HepG2 (cell line): ENCODE results near the gene CCT7. TPM values are rescaled to one million over a fixed set of nuclear protein-coding genes. Genes with fewer than 3 reads are reported as not detected.

ENCODE experiments used
- CBFB ChIP-seq: sonication (generic); formaldehyde crosslinking; IDR thresholded peaks from 2 replicates; pipeline ENCODE4 v1.4.0; 2020; ENCODE audit warnings: missing genetic modification reagents
- FOXO4 ChIP-seq: sonication (generic); formaldehyde crosslinking; conservative IDR thresholded peaks from 2 replicates; pipeline ENCODE4 v1.8.1; 2023; ENCODE audit warnings: missing genetic modification reagents
- HMGA1 ChIP-seq: sonication (generic); formaldehyde crosslinking; conservative IDR thresholded peaks from 2 replicates; pipeline ENCODE4 v1.4.0; 2020; ENCODE audit warnings: missing genetic modification reagents
- IKZF4 ChIP-seq: sonication (generic); formaldehyde crosslinking; IDR thresholded peaks from 2 replicates; pipeline ENCODE4 v1.5.1; 2020; ENCODE audit warnings: borderline replicate concordance, mild to moderate bottlenecking, low read depth, missing genetic modification reagents; ENCODE audit errors: not compliant biosample characterization
- JDP2 ChIP-seq: sonication (generic); formaldehyde crosslinking; IDR thresholded peaks from 2 replicates; pipeline ENCODE4 v1.8.1; 2022; ENCODE audit warnings: missing genetic modification reagents, borderline replicate concordance
- NR2F1 ChIP-seq, 2 experiments: fragments of 450-650 bp in 1 of 2; formaldehyde crosslinking in 1 of 2; IDR thresholded peaks; 2 replicates each; pipeline versions ENCODE4 v1.5.0 to v1.6.1; 2016 to 2020; ENCODE audit warnings: mild to moderate bottlenecking in 1 of 2, missing compliant biosample characterization in 1 of 2, missing genetic modification reagents in 1 of 2, moderate library complexity in 1 of 2
- PHF5A ChIP-seq: IDR thresholded peaks from one replicate; pipeline ENCODE4 v1.6.1; 2018; ENCODE audit warnings: low read depth, missing genetic modification reagents; ENCODE audit not compliant: unreplicated experiment
- POLR2AphosphoS5 ChIP-seq: IDR thresholded peaks from 2 replicates; pipeline ENCODE4 v1.6.1; 2012; ENCODE audit warnings: low read depth, low read length
- PRPF4 ChIP-seq: fragments of 200-400 bp; formaldehyde crosslinking; IDR thresholded peaks from 2 replicates; pipeline ENCODE4 v1.6.1; 2016; ENCODE audit warnings: low read length, low read depth; ENCODE audit not compliant: poor library complexity, severe bottlenecking
- RBFOX2 ChIP-seq: fragments of 200-400 bp; formaldehyde crosslinking; IDR thresholded peaks from 2 replicates; pipeline ENCODE4 v1.6.1; 2017; ENCODE audit warnings: low read depth, mild to moderate bottlenecking, low read length
- RBM22 ChIP-seq: fragments of 200-400 bp; formaldehyde crosslinking; optimal IDR thresholded peaks from 2 replicates; pipeline ENCODE3; 2017; ENCODE audit warnings: mild to moderate bottlenecking, low read length, moderate library complexity
- RORA ChIP-seq: sonication (generic); formaldehyde crosslinking; IDR thresholded peaks from 2 replicates; pipeline ENCODE4 v1.5.0; 2020; ENCODE audit warnings: mild to moderate bottlenecking, missing genetic modification reagents, moderate library complexity
- SPEN ChIP-seq: sonication (generic); formaldehyde crosslinking; IDR thresholded peaks from 2 replicates; pipeline ENCODE4 v1.5.1; 2020; ENCODE audit warnings: low read depth, mild to moderate bottlenecking, missing genetic modification reagents
- ZBTB7A ChIP-seq: sonication (generic); formaldehyde crosslinking; IDR thresholded peaks from 2 replicates; pipeline ENCODE4 v1.8.0; 2022; ENCODE audit warnings: mild to moderate bottlenecking, missing genetic modification reagents
- ZNF264 ChIP-seq: sonication (generic); formaldehyde crosslinking; IDR thresholded peaks from 2 replicates; pipeline ENCODE4 v1.4.0; 2020; ENCODE audit warnings: missing genetic modification reagents
- ZNF318 ChIP-seq: sonication (generic); formaldehyde crosslinking; IDR thresholded peaks from 2 replicates; pipeline ENCODE4 v1.4.0; 2020; ENCODE audit warnings: mild to moderate bottlenecking, missing genetic modification reagents
- ZNF530 ChIP-seq: sonication (generic); formaldehyde crosslinking; IDR thresholded peaks from 2 replicates; pipeline ENCODE4 v1.5.0; 2020; ENCODE audit warnings: low read depth, mild to moderate bottlenecking, missing genetic modification reagents
- ZNF563 ChIP-seq: sonication (generic); formaldehyde crosslinking; IDR thresholded peaks from 2 replicates; pipeline ENCODE4 v1.8.0; 2022; ENCODE audit warnings: mild to moderate bottlenecking, moderate library complexity, missing genetic modification reagents
- ZSCAN21 ChIP-seq: sonication (generic); formaldehyde crosslinking; IDR thresholded peaks from 2 replicates; pipeline ENCODE4 v1.8.0; 2022; ENCODE audit warnings: mild to moderate bottlenecking, missing genetic modification reagents, moderate library complexity, borderline replicate concordance
- polyA plus RNA-seq, 8 experiments: library from polyadenylated mRNA; depleted of rRNA in 3 of 8; stranded (reverse) in 7 of 8; unstranded in 1 of 8; fragments of >200 nt; fragmentation: Illumina TruSeq in 4 of 8; extraction: Trizol in 4 of 8; gene quantifications; 2 replicates each; pipeline versions ENCODE4 v1.2.1 to v1.2.3, GENCODE V29; 2011 to 2016; ENCODE audit warnings: low read depth in 4 of 8, missing spikeins in 1 of 8, mixed read lengths in 1 of 8; ENCODE audit not compliant: insufficient read depth in 1 of 8
- total RNA-seq, 5 experiments: library from RNA; depleted of rRNA; stranded (reverse); fragments of >200 nt; fragmentation: Illumina TruSeq; extraction: Trizol; gene quantifications; 2 replicates each; pipeline ENCODE4 v1.2.3, GENCODE V29; 2016; ENCODE audit warnings: low read depth in 1 of 5
- TF ChIP-seq, protein P1 (sequence below): sonication (generic); formaldehyde crosslinking; IDR thresholded peaks from 2 replicates; pipeline ENCODE4 v1.5.1; 2020; ENCODE audit warnings: missing genetic modification reagents, mild to moderate bottlenecking, borderline replicate concordance

The CCT7 gene
- total and polyA plus RNA-seq, 2 of the 13 experiments (the other 11 are each of a cell fraction or from before 2014, with no cell fraction given), result 347 to 517 TPM

GRCh38 chr2:73291093-73291460 lies 57.0 kb downstream of the CCT7 start (continued):
- TF ChIP-seq PRPF4, result no peak
- peak; percentile 89 for TF ChIP-seq ZSCAN21 (CRISPR knock-in tag)
- no peak for TF ChIP-seq RORA (CRISPR knock-in tag)
- no peak for TF ChIP-seq POLR2AphosphoS5
- TF ChIP-seq ZNF530 (CRISPR knock-in tag), result 0 out of 2 replicates have a peak, but pooled peaks have one; percentile 23
- TF ChIP-seq FOXO4 (CRISPR knock-in tag), result no peak
- peak; percentile 56; the same call in 1 of the 2 replicates for TF ChIP-seq CBFB (CRISPR knock-in tag)
- TF ChIP-seq ZNF264 (CRISPR knock-in tag), result peak; percentile 90
- TF ChIP-seq NR2F1 (CRISPR knock-in tag; IDR thresholded peaks at IDR 0.05), result no peak
- TF ChIP-seq IKZF4 (CRISPR knock-in tag), result no peak
- no peak for TF ChIP-seq JDP2 (CRISPR knock-in tag)
- TF ChIP-seq ZNF563, result peak; percentile 92
- peak; percentile 70 for TF ChIP-seq SPEN (CRISPR knock-in tag)
- TF ChIP-seq HMGA1 (CRISPR knock-in tag), result no peak
- no peak for TF ChIP-seq PHF5A (CRISPR knock-in tag)
- TF ChIP-seq ZNF318 (CRISPR knock-in tag), result no peak
- no peak for TF ChIP-seq RBM22
- TF ChIP-seq RBFOX2, result no peak
- peak; percentile 76; the same call in 1 of the 2 replicates for TF ChIP-seq ZBTB7A (CRISPR knock-in tag)
- TF ChIP-seq, protein P1, sequence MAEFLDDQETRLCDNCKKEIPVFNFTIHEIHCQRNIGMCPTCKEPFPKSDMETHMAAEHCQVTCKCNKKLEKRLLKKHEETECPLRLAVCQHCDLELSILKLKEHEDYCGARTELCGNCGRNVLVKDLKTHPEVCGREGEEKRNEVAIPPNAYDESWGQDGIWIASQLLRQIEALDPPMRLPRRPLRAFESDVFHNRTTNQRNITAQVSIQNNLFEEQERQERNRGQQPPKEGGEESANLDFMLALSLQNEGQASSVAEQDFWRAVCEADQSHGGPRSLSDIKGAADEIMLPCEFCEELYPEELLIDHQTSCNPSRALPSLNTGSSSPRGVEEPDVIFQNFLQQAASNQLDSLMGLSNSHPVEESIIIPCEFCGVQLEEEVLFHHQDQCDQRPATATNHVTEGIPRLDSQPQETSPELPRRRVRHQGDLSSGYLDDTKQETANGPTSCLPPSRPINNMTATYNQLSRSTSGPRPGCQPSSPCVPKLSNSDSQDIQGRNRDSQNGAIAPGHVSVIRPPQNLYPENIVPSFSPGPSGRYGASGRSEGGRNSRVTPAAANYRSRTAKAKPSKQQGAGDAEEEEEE (CRISPR knock-in tag), result no peak
